Colonic mucosa (tissue), 4 donors: ENCODE data around the gene GLE1. TPM values are rescaled to one million over a fixed set of nuclear protein-coding genes. Genes with fewer than 3 reads are reported as not detected.
"Not testable (repeated sequence)": the region's sequence is repeated elsewhere in the genome, so short reads cannot be mapped to it uniquely, and the experiment has no call there.

ENCODE experiments used
- DNase-seq: peaks from one replicate; pipeline ENCODE4 v3.0.0-alpha.2; 2020
- H3K27ac ChIP-seq: fragments of 200-600 bp; one replicate; pipeline ENCODE4 v1.8.0; 2021
- H3K27me3 ChIP-seq: fragments of 200-600 bp; one replicate; pipeline ENCODE4 v1.8.0; 2021
- H3K36me3 ChIP-seq: fragments of 200-600 bp; one replicate; pipeline ENCODE4 v1.8.0; 2021
- H3K4me1 ChIP-seq: fragments of 200-600 bp; one replicate; pipeline ENCODE4 v1.8.0; 2021; ENCODE audit warnings: mild to moderate bottlenecking
- H3K4me3 ChIP-seq: fragments of 200-600 bp; one replicate; pipeline ENCODE4 v1.8.0; 2021
- H3K9ac ChIP-seq, 2 donors: one replicate each; pipeline ENCODE4 v1.7.0; 2013; ENCODE audit warnings: control low read depth in 2 of 2, low read depth in 2 of 2, low read length in 2 of 2
- H3K9me3 ChIP-seq: fragments of 200-600 bp; one replicate; pipeline ENCODE4 v1.8.0; 2021
- CTCF ChIP-seq: fragments of 200-600 bp; IDR thresholded peaks from one replicate; pipeline ENCODE4 v1.8.0; 2022; ENCODE audit warnings: antibody characterized with exemption, mild to moderate bottlenecking
- intact Hi-C: fragments of 100-400 bp; cut with DNase I; formaldehyde crosslinking; loops from one replicate; pipeline ENCODE4 v1.14.1; 2022
- total RNA-seq, 2 donors: library from RNA; stranded (reverse); fragmentation: NEBNext Ultra II Directional in 1 of 2; extraction: Animal tissue kit (Norgen Biotek cat#: 25700) in 1 of 2; gene quantifications; one replicate each; pipeline ENCODE4 v1.2.1, GENCODE V29; 2021
- donor health status: healthy.
- donor health status: DM: no; HTN: no; CAD: no.
- donor health status: DM: no; HTN: no; CAD: no.

Gene GLE1
- total RNA-seq, 2 donors from 2014 or later: 30.7 to 44.5 TPM

DNA sequence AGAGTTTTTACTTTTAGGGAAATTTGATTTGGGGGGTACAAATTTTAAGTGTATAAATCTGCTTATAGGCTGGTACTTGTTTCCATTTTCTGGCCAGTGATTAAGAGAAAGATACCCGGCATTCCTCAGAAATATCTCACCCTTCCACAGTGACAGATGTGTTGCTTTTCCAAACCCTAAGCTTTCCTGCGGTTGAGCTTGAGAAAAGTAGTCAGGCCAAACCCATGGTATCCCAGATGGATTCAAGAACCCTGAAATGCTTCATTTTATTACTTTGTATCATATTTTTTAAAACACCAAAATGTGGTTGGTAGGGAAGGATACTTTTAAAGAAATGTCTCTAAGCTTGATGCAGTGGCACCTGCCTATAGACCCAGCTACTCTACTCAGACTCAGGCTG is 71.4 kb downstream of the GLE1 start:
- H3K27ac ChIP-seq: peak overlapping the region; percentile 71
- H3K36me3 ChIP-seq: peaks cover 42% of the 10 kb centered on the region
- TF ChIP-seq CTCF: no peak
- intact Hi-C loops: no loop called here
- peaks cover 6% of the 10 kb centered on the region for H3K4me1 ChIP-seq
- H3K4me3 ChIP-seq: no peak overlapping the region
- H3K9me3 ChIP-seq: no peaks in the 10 kb centered on the region
- H3K9ac ChIP-seq: no peak overlapping the region
- DNase-seq: no peak
- no peaks in the 10 kb centered on the region for H3K27me3 ChIP-seq

DNA sequence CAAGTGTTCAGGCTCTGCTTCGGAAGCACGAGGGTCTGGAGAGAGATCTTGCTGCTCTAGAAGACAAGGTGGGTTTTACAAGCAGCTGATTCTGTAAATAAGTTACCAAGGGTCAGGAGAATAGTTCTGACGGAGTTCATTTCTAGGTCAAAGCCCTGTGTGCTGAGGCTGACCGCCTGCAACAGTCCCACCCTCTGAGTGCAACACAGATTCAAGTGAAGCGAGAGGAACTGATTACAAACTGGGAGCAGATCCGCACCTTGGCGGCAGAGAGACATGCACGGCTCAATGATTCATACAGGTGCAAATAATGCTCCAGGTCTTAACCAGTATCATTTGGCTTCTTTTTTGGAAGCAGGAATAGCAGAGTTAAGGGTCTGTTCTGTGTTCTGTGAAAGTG is 72.7 kb downstream of the GLE1 start:
- DNase-seq: no peak
- Histone ChIP-seq H3K9me3 (no peaks in the 10 kb centered on the region), H3K27ac (no peak overlapping the region), H3K4me1 (peaks cover 6% of the 10 kb centered on the region), H3K36me3 (peaks cover 43% of the 10 kb centered on the region), H3K9ac (no peak overlapping the region), H3K4me3 (no peak overlapping the region), H3K27me3 (no peaks in the 10 kb centered on the region)
- intact Hi-C loops: no loop called here
- no peak for TF ChIP-seq CTCF

- Histone ChIP-seq H3K27me3 (no peaks in the 10 kb centered on the region), H3K9ac (no peak overlapping the region), H3K9me3 (no peaks in the 10 kb centered on the region), H3K27ac (no peak overlapping the region), H3K4me3 (no peak overlapping the region), H3K36me3 (peaks cover 44% of the 10 kb centered on the region), H3K4me1 (peaks cover 6% of the 10 kb centered on the region)
- TF ChIP-seq CTCF: no peak
- no peak for DNase-seq
- intact Hi-C loops: no loop called here
These were observed 74.7 kb downstream of the GLE1 start for GRCh38 chr9:128579194-128579593.

- H3K36me3 ChIP-seq: peaks cover 45% of the 10 kb centered on the region
These were observed 76.2 kb downstream of the GLE1 start for GRCh38 chr9:128580731-128581130.

GRCh38 chr9:128585155-128585554 is 80.6 kb downstream of the GLE1 start:
- H3K27ac ChIP-seq, H3K9me3 ChIP-seq, H3K4me1 ChIP-seq, DNase-seq, H3K27me3 ChIP-seq, H3K4me3 ChIP-seq, intact Hi-C loops, H3K9ac ChIP-seq: not testable (repeated sequence)
- H3K36me3 ChIP-seq: peaks cover 39% of the 10 kb centered on the region

More at GRCh38 chr9:128580731-128581130, 76.2 kb downstream of the GLE1 start:
- no peak overlapping the region for H3K4me3 ChIP-seq
- no peak overlapping the region for H3K27ac ChIP-seq
- intact Hi-C loops: loop anchor here (5.0 kb wide), 1 partner anchor 37 kb away; no protein-coding TSS in a partner anchor
- TF ChIP-seq CTCF: no peak
- no peaks in the 10 kb centered on the region for H3K27me3 ChIP-seq
- no peak for DNase-seq
- no peak overlapping the region for H3K9ac ChIP-seq
- H3K9me3 ChIP-seq: no peaks in the 10 kb centered on the region
- H3K4me1 ChIP-seq: no peaks in the 10 kb centered on the region

GRCh38 chr9:128586934-128587333 is 82.4 kb downstream of the GLE1 start:
- peaks cover 44% of the 10 kb centered on the region for H3K36me3 ChIP-seq
- H3K9ac ChIP-seq, intact Hi-C loops, H3K4me1 ChIP-seq, DNase-seq, H3K27ac ChIP-seq, H3K4me3 ChIP-seq, H3K9me3 ChIP-seq, H3K27me3 ChIP-seq: not testable (repeated sequence)

DNA sequence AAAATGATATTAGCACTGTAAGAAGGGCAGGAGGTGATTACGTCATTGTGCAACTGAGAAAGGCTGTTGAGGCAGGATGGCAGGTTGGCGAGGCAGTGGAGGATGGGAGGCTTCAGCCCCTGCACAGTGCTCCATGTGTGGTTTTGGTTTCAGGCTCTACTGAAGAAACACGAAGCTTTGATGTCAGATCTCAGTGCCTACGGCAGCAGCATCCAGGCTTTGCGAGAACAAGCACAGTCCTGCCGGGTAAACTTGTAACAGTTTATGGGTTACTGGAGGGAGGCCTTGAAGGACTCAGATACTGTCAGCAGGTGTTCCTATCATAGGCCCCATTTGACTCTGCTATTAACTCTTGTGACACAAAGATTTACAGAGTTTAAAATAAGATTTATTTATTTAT is 82.9 kb downstream of the GLE1 start:
- Histone ChIP-seq H3K27me3 (no peaks in the 10 kb centered on the region), H3K4me1 (no peaks in the 10 kb centered on the region), H3K9me3 (no peaks in the 10 kb centered on the region), H3K4me3 (no peak overlapping the region), H3K9ac (no peak overlapping the region), H3K27ac (no peak overlapping the region), H3K36me3 (peaks cover 44% of the 10 kb centered on the region)
- intact Hi-C loops: no loop called here
- no peak for DNase-seq
- TF ChIP-seq CTCF: no peak
